ENCODE results near the gene HS2ST1. TPM values are rescaled to one million over a fixed set of nuclear protein-coding genes. Genes with fewer than 3 reads are reported as not detected.

Gene HS2ST1
- total and polyA plus RNA-seq, 10 of the 15 experiments (the other 5 are each of a cell fraction or from before 2014, with no cell fraction given) = 5.4 to 30.8 (median 18.6) TPM

DNA sequence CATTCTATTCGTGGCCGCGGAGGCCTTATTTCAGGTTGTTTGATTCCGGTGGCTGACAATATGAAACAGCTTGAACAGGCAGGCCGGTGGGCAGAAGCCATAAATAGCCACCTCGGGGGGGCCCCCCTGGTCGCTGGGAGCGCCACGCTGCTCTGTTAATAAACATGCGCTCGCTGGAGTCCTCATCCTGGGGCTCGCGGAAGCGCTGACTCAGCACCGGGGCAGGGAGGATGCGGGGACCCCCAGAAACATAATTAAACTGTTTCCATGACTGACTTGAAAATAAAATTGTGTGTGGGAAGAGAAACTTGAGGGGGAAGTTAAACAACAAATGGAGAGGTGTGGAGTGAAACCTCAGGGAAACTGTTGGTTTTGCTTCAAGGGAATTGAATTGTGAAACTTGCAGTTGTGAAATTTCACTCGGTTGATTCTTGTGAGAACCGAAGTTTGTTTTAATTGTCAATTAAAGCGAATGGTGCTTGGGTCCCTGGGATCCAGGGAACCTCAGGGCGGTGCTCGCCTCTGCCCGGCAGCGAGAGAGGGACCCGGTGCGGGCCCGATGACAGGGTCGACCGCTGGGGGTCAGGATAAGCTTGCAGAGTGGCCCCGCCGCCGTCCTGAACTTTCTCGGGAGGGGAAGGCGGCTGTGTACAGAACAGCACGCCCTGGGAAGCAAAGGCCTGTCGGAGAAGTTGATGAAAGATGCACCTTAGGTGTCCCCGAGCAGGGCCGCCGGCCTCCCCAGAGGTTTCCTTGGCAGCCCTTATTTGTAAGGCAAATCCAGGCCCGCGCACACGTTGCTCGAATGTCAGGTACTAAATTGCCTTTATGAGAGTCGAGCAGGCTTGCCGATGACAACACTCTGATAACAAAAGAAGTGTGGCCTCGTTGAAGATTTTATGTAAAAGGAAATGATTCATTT is 237.3 kb downstream of the HS2ST1 start (continued):
- TF ChIP-seq, protein P1, sequence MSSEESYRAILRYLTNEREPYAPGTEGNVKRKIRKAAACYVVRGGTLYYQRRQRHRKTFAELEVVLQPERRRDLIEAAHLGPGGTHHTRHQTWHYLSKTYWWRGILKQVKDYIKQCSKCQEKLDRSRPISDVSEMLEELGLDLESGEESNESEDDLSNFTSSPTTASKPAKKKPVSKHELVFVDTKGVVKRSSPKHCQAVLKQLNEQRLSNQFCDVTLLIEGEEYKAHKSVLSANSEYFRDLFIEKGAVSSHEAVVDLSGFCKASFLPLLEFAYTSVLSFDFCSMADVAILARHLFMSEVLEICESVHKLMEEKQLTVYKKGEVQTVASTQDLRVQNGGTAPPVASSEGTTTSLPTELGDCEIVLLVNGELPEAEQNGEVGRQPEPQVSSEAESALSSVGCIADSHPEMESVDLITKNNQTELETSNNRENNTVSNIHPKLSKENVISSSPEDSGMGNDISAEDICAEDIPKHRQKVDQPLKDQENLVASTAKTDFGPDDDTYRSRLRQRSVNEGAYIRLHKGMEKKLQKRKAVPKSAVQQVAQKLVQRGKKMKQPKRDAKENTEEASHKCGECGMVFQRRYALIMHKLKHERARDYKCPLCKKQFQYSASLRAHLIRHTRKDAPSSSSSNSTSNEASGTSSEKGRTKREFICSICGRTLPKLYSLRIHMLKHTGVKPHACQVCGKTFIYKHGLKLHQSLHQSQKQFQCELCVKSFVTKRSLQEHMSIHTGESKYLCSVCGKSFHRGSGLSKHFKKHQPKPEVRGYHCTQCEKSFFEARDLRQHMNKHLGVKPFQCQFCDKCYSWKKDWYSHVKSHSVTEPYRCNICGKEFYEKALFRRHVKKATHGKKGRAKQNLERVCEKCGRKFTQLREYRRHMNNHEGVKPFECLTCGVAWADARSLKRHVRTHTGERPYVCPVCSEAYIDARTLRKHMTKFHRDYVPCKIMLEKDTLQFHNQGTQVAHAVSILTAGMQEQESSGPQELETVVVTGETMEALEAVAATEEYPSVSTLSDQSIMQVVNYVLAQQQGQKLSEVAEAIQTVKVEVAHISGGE (CRISPR knock-in tag; IDR thresholded peaks at IDR 0.05) = no peak
- TF ChIP-seq EP300 (IDR thresholded peaks at IDR 0.05; ENCODE audit: borderline replicate concordance in 1 of 2, control insufficient read depth in 1 of 2, low read depth in 2 of 2, low read length in 2 of 2) (peak; percentile 6 to 10; a peak in 2 of 4 replicates), MYC (IDR thresholded peaks at IDR 0.05; ENCODE audit: insufficient read depth, insufficient read length, insufficient replicate concordance, low read length, severe bottlenecking) (no peak), ZBED1 (IDR thresholded peaks at IDR 0.05; ENCODE audit: borderline replicate concordance) (no peak), ZNF207 (IDR thresholded peaks at IDR 0.05; ENCODE audit: borderline replicate concordance) (no peak), RCOR1 (conservative IDR thresholded peaks at IDR 0.05; ENCODE audit: low read depth, low read length) (no peak), ZNF384 (IDR thresholded peaks at IDR 0.05; ENCODE audit: borderline replicate concordance, low read depth, low read length) (no peak), CHD1 (IDR thresholded peaks at IDR 0.05; ENCODE audit: low read depth, low read length) (no peak), POLR2A (IDR thresholded peaks at IDR 0.05; ENCODE audit: low read depth, low read length) (no peak), ZSCAN29 (IDR thresholded peaks at IDR 0.05) (no peak; the same call in 1 of the 2 replicates), BRCA1 (IDR thresholded peaks at IDR 0.05; ENCODE audit: low read depth, low read length) (no peak), WRNIP1 (IDR thresholded peaks at IDR 0.05; ENCODE audit: borderline replicate concordance, low read depth, low read length) (no peak), MTA2 (IDR thresholded peaks at IDR 0.05; ENCODE audit: low read depth) (peak; percentile 98), CHD2 (IDR thresholded peaks at IDR 0.05; ENCODE audit: borderline replicate concordance, low read depth, low read length) (0 out of 2 replicates have a peak, but pooled peaks have one; percentile 18), RB1 (IDR thresholded peaks at IDR 0.05; ENCODE audit: borderline replicate concordance) (no peak; the same call in 1 of the 2 replicates), CBX5 (IDR thresholded peaks at IDR 0.05; ENCODE audit: low read depth) (0 out of 2 replicates have a peak, but pooled peaks have one; percentile 57), NFYA (IDR thresholded peaks at IDR 0.05; ENCODE audit: borderline replicate concordance, low read depth, low read length) (no peak), ASH2L (IDR thresholded peaks at IDR 0.05; ENCODE audit: borderline replicate concordance, low read depth) (no peak; the same call in 1 of the 2 replicates), FOXK2 (IDR thresholded peaks at IDR 0.05) (peak; percentile 84), ZNF622 (IDR thresholded peaks at IDR 0.05) (no peak)
- TF ChIP-seq, protein P2, sequence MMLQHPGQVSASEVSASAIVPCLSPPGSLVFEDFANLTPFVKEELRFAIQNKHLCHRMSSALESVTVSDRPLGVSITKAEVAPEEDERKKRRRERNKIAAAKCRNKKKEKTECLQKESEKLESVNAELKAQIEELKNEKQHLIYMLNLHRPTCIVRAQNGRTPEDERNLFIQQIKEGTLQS (IDR thresholded peaks at IDR 0.05; ENCODE audit: borderline replicate concordance, extremely low read depth, low read depth, low read length) = no peak
- TF ChIP-seq, protein P3, sequence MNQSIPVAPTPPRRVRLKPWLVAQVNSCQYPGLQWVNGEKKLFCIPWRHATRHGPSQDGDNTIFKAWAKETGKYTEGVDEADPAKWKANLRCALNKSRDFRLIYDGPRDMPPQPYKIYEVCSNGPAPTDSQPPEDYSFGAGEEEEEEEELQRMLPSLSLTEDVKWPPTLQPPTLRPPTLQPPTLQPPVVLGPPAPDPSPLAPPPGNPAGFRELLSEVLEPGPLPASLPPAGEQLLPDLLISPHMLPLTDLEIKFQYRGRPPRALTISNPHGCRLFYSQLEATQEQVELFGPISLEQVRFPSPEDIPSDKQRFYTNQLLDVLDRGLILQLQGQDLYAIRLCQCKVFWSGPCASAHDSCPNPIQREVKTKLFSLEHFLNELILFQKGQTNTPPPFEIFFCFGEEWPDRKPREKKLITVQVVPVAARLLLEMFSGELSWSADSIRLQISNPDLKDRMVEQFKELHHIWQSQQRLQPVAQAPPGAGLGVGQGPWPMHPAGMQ (IDR thresholded peaks at IDR 0.05; ENCODE audit: borderline replicate concordance) = no peak
- TF ChIP-seq, protein P4, sequence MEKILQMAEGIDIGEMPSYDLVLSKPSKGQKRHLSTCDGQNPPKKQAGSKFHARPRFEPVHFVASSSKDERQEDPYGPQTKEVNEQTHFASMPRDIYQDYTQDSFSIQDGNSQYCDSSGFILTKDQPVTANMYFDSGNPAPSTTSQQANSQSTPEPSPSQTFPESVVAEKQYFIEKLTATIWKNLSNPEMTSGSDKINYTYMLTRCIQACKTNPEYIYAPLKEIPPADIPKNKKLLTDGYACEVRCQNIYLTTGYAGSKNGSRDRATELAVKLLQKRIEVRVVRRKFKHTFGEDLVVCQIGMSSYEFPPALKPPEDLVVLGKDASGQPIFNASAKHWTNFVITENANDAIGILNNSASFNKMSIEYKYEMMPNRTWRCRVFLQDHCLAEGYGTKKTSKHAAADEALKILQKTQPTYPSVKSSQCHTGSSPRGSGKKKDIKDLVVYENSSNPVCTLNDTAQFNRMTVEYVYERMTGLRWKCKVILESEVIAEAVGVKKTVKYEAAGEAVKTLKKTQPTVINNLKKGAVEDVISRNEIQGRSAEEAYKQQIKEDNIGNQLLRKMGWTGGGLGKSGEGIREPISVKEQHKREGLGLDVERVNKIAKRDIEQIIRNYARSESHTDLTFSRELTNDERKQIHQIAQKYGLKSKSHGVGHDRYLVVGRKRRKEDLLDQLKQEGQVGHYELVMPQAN (conservative IDR thresholded peaks at IDR 0.05) = no peak
